ENCODE data around the gene SCO1.

Gene SCO1

GRCh38 chr17:10622617-10623485 is 74.5 kb downstream of the SCO1 start:
- TF ChIP-seq CTCF (IDR thresholded peaks at IDR 0.05; ENCODE audit: low read depth, low read length), result no peak
- no peak overlapping the region for H3K4me3 ChIP-seq (replicated peaks in 1 of 2; ENCODE audit: low read depth in 2 of 2, low read length in 2 of 2)
- DNase-seq (ENCODE audit: low read depth in 2 of 2), result no peak

Data from cardiac fibroblast (primary cell).